GM19035 (cell line): ENCODE results near the gene HOXB8.

Source experiments
- ATAC-seq: cut with Tn5 transposase; IDR thresholded peaks from one replicate; pipeline ENCODE4 v1.9.1; 2021; ENCODE audit not compliant: unreplicated experiment

HOXB8 gene

DNA sequence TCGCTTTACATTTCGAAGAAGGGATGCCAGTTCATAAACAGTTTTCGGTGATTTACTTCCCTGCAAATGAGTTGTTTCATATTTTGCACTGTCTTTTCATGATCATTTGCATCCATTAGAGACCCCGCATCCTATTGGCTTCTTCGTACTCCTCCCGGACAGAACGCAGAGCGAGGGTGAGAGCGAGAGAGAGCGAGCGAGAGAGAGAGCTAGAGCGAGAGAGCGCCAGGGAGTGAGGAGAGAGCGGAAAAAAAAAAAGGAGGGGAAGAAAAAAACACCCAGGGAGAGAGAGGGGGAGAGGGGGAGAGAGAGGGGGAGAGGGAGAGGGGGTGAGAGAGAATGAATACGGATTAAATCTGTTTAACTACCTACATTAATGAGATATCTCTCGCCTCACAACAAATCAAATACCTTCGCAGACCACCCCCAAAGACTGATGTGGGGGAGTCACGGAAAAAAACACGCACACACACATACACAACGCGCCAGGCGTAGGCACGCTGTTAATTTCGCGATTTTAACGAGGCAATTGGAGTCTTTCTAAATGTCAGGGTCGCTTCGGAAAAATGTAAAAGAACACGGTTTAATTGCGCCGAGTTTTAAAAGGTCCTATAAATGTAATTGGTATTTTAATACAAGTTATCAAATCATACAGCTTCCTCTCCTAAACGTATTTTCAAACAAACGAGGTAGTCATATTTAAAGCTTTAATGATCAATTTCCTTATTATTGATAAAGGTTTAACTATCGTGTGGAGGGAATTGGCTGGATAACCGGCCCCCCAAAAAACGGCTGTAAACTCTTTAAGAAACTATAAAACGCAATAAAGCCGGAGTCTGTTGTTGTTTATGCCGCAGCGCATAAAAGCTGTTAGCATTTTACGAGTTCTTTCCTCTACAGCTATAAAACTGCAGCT lies at the start of gene HOXB8:
Gene HOXB8, minus strand, starts transcription at position 246 of the 916 bp plus-strand sequence. CDS start 588 bp downstream, outside the sequence.
- no peak for ATAC-seq

DNA sequence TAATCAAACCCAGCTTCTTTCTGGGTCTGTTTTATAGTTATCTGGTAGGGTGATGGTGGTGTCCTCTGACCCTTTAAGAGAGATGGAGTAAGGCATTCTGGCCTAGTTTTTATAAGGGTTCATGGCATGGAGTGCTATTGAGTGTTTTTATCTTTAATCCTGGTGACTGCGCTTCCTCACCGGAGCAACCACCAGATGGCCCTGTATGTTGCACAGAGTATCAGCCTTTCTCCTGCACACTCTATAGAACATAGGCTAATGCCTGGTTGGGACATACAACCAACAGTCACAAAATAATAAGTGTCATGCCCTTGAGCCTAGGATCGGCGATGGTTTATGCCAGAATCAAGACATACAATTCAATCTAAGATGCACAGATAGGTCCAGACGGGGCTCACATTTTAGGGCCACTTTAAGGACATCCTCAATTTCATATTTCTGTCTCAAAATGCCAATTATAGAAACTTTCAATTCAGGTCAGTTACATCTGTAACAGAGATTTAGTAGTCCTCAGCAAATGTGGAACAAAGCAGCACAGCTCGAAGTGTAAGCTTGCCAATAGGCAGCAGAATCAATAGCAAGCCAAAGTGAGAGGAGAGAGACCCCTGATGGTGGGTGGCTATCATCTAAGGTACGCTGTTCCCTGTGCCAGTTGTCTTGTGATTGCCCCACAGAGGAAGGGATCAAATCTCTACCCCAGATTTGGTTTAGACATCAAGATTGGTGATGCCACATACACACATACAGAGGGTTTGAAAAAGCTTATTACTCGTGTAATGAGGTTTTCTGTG lies 48.2 kb upstream of the HOXB8 start:
- no peak for ATAC-seq

DNA sequence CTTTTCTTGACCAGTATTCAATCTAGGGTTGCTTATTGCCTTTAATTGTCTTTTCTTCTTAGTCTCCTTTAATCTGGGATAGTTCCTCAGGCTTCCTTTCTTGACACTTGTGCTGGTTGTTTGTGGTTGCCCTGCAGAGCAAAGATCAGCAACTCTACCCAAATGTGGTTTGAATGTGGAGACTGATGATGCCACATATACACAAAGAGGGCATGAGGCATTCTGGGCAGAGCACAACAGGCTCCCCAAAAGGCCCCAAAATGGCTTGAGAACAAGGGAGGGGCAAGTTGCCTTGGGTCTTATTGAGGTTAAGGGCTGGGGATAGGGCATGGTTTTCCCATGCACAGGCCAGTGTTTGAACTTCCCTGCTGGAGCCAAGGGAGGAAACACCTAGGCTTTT lies 40.8 kb upstream of the HOXB8 start:
- no peak for ATAC-seq

DNA sequence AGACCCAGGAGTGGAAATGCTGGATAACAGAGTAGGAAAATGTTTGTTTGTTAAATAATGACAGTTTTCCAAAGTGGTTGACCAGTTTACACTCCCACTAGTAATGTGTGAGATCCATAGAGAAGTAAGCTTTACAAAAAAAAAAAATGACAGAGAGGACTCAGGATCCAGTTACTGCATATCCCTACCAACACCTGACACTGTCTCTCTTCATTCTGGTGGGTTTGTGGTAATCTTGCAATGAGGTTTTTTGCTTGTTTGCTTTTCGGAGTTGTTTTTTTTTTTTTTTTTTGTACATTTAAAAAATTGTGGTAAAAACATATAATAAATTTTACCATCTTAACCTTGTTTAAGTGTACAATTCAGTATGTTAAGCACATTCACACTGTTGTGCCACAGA lies 34.6 kb upstream of the HOXB8 start:
- no peak for ATAC-seq

DNA sequence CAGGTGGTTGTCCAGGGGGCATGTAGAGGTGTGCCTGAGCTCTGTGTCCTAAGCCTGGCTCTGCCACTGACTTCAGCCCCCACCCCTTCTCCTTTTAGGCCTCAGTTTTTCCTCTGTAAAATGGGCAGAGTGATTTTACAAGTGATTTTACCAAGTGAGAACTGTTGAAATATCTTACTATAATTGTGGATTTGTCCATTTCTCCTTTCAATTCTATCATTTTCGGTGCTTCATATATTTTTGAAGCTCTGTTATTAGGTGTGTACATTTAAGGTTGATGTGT lies 32.8 kb upstream of the HOXB8 start:
- ATAC-seq: no peak

DNA sequence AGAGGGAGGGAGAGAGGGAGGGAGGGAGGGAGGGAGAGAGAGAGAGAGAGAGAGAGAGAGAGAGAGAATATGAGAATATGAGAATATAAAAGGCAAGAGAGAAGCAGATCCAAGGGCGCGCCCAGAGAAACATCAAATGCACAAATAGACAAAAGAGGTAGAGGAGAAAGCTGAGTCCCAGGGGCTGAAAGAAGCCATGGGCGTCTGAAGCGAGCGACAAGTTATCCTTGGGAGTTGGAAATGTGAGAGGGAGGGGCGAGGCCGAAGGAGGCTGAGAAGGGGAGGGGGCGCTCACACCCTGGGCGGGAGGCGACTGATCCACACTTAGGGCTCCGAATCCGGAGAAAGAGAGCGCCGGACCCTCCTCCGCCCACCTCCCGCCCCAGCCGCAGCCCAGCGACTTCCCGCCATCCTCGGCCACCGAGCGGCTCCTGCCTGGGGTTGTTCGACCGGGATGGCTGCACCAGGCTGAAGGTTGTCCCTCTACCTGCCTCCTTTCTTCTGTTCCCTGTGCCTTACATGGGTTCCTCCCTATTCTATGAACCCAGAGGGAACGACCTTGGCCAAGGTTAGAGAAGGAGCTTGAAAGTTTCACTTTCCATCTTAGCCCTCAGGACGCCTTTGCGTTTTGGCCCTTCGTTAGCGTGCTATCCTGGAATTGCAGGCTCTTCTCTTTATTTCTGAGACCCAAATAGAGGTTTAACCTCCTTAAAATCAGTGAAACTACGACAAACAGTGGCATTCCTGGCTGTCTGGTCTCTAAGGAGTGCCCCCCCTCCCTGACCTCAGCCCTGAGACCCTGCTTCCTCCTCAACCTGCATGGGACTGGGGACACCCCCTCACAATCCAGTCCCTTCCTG lies 32.2 kb upstream of the HOXB8 start:
- ATAC-seq: no peak

DNA sequence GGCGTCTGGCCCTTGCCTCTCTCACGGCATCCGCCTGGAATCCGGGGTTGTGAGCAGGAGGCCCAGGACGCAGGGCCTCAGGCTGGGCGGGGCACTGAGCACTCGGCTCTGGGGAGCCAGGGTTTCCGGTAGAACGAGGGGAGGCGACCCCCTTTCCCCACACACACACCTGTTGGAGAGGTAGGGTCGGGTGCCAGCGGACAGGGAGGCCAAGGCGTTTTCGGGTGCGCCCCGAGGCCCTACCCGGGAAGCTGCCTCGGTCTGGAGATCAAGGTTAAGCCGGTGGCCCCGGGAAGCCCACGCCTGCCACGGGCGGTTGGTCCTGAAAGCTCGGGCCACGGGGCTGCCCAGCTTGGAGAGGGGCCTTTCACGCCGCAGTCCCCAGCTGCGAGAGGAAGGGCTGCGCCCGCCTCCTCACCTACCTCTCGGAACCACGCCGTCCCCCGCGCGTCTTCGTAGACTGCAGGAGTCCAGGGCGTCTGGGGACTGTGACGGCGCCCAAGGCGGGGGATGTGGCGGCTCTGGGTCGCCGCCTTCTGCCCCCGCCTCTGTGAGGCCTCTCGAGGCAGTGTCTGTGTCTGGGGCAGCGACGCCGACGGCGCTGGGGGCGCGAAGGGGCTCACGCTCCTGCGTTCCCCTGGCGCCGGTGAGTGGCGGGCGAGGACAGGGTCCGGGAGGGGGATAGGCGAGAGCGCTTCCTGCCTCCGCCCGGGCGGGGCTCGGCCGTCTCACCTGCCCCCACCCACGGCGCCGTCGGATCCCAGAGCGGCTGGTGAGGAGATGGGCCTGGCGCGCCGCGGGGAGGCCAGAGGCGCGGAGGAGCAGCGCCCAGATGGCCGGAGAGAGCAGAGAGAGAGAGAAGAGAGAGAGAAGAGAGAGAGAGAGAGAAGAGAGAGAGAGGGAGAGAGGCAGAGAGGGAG lies 31.4 kb upstream of the HOXB8 start:
- no peak for ATAC-seq

DNA sequence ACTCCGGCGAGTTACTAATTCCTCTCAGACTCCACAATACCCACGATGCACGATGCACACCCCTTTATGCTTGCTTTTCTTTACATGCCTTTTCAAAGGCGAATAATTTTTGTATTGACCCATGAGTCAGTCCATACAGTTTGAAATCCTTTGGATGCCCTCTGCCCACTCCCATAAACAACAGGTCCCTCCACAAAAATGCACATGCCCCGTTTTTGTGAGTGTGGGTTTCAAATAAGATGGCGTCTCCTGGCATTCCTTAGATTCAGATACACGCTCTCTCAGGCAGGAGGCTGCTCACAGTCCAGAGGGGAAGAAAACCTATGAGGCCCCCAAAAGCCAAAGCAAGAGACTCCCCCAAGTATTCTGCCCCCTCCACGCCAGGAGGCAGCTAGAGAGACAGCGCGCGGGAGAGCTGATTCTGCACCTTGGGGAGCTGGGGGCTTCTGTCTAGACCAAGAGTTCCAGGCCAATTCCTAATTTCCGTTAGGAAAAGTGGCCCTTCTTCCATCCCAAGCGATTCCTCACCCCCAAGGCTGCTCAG lies 30.6 kb upstream of the HOXB8 start:
- ATAC-seq: no peak

DNA sequence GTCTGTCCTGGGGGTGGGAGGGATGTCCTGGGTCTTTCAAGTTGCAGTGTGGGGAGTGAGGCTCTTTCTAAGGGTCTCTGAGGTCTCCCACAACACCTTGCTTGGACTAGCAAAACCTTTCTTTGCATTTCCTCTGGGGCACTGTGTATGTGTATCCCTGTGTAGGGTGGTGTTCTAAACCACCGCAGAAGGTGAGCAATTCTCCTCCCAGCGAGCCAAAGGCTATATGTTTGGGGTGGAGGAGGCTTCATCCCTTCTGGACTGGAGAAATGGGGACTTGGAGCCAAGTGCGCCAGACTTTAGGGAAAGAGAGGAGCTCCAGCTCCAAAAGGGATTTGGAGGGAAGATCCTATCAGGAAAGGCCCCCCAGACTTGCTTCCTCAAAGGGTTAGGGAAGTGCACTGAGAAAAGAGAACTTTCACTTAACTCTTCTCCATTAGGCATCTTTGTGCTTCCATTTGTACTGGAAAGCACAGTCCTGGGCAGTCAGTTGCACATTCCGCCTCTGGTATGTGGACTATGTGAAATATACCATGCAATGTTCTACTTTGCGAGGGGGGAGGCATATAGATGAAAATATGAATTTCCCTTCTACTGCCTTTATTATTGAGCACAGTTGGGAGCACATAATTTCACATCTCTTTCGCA lies 29.9 kb upstream of the HOXB8 start:
- no peak for ATAC-seq

DNA sequence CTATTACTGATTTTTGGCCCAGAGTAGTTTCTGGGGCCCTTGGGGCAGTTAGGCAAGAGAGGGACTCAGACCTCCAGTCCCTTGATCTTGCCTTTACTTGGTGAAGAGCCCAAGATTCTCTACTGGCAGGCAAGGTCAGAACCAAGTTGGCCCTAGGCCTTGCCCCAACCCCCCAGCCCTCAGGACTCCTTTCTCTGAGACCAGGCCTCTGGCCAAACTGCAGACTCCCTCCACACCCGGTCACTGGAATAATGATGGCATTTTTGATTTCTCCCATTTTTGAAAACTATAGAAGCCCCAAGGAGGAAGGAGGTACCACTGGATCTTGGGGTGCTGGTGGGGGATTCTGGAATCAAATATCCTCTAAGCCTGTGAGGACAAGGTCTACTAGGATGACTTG lies 29.1 kb upstream of the HOXB8 start:
- ATAC-seq: no peak

DNA sequence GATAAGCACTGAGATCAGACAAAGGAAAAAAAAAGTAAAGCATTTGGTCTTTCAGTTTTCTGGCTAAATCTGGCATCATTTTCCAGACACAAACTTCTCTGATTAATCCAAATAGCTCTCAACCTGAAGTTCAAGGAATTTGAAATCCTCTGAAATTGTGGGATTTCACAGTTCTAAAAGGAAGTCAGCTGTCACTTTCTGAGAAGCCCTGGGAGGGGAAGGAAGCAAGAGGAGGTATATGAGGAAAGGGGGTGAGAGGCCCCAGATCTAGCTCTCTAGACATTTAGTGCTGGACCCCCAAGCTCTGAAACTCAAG lies 28.6 kb upstream of the HOXB8 start:
- no peak for ATAC-seq

DNA sequence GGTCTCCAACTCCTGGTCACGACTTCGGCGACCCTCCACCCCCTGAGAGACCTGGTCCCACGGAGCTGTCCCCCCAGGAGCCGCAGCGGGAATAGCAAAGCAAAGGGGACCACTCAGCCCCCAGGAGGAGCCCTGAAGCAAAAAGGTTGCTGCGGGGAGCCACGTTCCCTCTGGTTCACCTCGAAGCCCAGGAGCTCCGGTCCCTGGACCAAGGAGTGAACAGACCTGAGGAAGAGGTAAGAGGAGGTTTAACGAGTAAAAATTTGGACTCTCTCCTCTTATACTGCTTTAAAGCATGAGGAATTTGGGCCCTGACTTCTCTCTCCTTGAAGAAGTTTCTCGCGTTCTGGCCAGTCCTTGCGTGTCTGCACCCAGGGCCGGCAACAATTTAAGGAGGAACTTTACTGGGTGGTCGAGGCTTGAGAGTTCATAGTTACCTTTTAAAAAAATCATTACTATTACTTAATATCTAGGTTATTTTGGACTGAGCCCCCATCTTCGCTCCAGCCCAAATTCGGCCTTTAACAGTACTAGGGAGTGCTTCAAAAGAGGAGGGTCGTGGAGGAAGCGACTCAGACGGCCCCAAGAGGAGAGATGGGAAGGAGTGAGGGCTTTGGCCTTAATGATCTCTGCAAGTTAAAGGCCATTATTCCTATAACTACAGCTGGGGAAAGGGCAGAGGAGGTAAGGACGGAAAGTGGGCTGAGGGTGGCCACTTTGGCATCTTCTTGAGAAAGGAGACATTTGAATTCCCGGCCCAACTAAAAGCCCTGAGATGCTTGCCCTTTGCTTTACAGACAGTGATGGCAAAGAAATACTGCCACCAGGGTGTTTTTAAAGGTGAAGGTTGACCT lies 28.0 kb upstream of the HOXB8 start:
- ATAC-seq: no peak

DNA sequence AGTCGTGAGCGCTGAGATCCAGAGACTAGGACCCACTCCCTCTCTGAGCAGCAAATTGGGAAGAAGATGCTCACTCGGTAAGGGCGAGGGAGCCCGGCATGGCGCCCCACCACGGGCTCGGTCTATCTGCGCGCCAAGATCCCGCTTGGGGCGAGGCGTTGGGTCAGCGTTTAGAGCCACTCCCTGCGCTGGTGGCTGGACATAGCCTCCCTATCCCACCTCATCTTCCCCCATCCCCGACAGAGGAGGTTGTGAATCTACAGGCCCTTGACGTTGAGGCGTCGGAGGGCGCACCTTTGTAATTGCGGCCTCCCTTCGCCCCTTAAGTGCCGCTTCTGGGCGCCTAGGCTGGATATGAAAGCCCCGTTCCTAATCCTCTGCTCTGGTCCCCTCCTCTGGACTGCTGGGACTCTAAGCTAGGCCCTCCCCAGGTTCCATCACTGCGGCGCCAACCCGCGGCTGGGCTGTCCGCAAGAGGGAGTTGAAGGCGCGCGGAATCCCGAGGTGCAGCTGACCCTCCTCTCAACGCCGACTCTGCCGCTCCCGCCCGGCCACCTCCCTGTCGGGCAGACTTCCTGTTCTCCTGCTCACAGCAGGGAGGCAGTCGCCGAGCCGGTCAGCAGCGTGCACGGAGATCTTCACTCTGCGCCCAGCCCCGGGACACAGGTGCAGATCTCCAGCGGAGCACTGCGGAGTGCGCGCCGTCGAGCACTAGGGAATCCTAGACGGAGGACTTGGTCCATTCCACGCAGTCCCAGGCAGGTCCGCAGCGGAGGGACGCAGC lies 27.2 kb upstream of the HOXB8 start:
- no peak for ATAC-seq

DNA sequence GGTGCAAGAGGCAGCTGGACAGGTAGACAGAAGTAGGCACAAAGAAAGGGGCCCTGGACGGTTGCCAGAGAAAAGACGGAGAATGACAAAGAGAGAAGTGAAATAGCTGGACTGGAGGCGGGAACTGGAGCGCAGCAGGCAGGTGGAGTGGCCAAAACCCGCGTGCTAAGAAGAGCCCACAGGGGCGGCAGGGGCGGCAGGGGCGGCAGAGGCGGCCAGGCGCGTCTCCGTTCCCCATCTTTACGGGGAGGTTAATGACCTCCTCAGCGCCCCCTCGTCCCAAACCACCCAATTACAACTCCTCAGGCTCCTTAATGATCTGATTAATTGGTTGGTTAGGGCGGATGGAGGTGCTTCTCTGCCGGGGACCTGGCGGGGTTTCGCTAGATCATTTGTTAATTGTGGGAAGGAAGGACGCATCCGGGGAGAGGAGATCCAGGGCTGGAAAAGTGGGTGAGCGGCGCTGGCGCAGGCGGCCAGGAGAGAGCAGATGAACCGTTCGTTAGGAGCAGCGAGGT lies 26.5 kb upstream of the HOXB8 start:
- no peak for ATAC-seq

DNA sequence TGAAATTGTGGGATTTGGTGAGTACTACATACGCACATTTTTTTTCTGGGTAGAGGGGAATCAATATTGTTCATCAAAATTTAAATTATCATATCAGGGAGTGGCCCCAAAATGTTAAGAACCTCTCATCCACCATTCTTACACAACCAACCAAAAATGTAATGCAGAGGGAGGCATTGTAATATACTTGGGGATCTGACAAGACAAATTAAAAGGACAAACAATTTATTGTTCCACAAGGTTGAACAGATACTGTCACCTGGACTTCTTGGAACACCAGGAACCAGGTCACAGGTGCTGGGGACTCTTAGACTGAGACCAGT lies 25.7 kb upstream of the HOXB8 start:
- no peak for ATAC-seq

DNA sequence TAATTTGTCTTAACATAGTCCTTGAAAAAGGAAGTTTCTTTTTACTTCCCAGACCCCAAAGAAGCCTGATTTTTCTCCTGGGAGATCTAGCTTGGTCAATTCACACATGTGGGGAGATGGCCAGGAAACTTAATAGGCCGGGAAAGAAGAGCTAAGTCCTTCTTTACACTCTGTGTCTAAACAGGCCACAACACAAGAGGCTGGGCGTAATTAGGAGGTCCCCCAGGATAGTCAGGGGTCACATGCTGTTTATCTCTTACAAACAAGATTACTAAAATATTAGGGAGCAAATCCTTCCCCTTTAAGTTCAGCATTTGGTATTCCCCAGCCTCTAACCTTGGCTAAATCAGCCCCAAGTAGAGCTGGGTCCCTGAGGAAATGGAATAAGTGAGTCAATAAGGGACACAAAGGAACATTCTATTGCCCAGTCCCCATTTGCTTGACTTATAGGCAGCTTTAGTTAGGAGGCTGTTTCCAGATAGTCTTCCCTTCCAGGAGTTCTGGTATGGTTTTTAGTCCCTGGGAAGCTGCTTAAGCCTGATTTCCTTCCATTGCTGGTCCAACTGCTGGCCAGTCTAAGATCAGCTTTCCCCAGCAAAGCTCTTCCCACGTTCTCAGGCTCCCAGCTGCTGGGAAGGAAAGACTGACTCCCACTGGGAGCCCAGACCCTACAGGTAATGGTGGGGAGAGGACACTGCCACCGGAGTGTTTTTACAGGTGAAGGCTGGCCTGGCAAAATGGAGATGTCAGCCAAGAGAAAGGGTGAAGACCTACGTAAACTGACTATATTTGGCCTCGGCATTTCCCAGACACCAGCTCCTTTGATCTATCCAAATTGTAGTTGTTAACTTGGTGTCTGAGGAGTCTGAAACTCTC lies 25.1 kb upstream of the HOXB8 start:
- no peak for ATAC-seq

DNA sequence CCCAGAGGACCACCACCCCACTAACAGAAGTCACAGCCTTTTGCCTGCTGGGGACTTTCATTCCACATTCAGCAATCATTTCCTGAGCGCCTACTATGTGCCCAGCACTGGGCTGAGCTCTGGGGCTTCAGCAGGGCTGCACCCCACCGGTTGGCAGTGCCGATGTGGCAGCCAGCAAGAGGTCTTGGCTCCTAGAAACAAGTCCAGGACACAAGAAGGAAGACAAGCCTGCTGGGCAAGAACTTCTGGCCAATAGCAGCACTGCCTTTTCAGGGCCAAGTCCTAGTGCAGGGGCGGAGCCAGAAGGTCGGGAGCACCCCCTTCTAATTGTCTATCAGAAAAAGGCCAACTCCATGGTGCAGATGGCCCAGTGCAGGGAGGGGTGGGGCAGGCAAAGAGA lies 24.0 kb upstream of the HOXB8 start:
- no peak for ATAC-seq
